HPDE6-E6E7 (cell line): ENCODE measurements around the gene ARHGEF4.
A peak's percentile ranks its signal among the peaks of the same experiment; 100 is the strongest.

Experiments
- DNase-seq: peaks from one replicate; pipeline ENCODE4 v3.0.0; 2011; ENCODE audit warnings: missing footprints; ENCODE audit errors: extremely low spot score

ARHGEF4 gene

GRCh38 chr2:130917006-130917688, 80.4 kb downstream of the ARHGEF4 start:
- no peak for DNase-seq

GRCh38 chr2:130918393-130918792, 81.7 kb downstream of the ARHGEF4 start:
- no peak for DNase-seq

GRCh38 chr2:130920415-130921163, 83.9 kb downstream of the ARHGEF4 start:
- peak; percentile 64 for DNase-seq

- DNase-seq = no peak
Observed at GRCh38 chr2:130921164-130921476, 84.4 kb downstream of the ARHGEF4 start.

- no peak for DNase-seq
Observed at GRCh38 chr2:130922417-130922816, 85.7 kb downstream of the ARHGEF4 start.

GRCh38 chr2:130928385-130928784, 91.7 kb downstream of the ARHGEF4 start:
- DNase-seq = no peak

- DNase-seq = no peak
Observed at GRCh38 chr2:130930740-130931659, 94.3 kb downstream of the ARHGEF4 start.

- no peak for DNase-seq
Observed at GRCh38 chr2:130933501-130933900, 96.8 kb downstream of the ARHGEF4 start.

- DNase-seq = no peak
Observed at GRCh38 chr2:130936451-130936850, 99.7 kb downstream of the ARHGEF4 start.

GRCh38 chr2:130947967-130948366, 111.3 kb downstream of the ARHGEF4 start:
- DNase-seq = no peak

- DNase-seq = no peak
Observed at GRCh38 chr2:130949954-130950353, 113.2 kb downstream of the ARHGEF4 start.

- DNase-seq = no peak
Observed at GRCh38 chr2:130951018-130951417, 114.3 kb downstream of the ARHGEF4 start.

- no peak for DNase-seq
Observed at GRCh38 chr2:130954873-130955272, 118.2 kb downstream of the ARHGEF4 start.

GRCh38 chr2:130957915-130958314, 121.2 kb downstream of the ARHGEF4 start:
- DNase-seq = no peak

- no peak for DNase-seq
Observed at GRCh38 chr2:130963196-130963848, 126.6 kb downstream of the ARHGEF4 start.

- no peak for DNase-seq
Observed at GRCh38 chr2:130963849-130964793, 127.4 kb downstream of the ARHGEF4 start.

GRCh38 chr2:130964931-130965330, 128.2 kb downstream of the ARHGEF4 start:
- no peak for DNase-seq

- DNase-seq = no peak
Observed at GRCh38 chr2:130966149-130966774, 129.5 kb downstream of the ARHGEF4 start.

- no peak for DNase-seq
Observed at GRCh38 chr2:130966775-130967490, 130.2 kb downstream of the ARHGEF4 start.

- no peak for DNase-seq
Observed at GRCh38 chr2:130972410-130972809, 135.7 kb downstream of the ARHGEF4 start.
